Activated CD4-positive, alpha-beta T cell treated with anti-CD3 and anti-CD28 coated beads, Interleukin-2, amount 50 U/mL, for 1 hour (primary cell): ENCODE results near the gene ELMOD1.
A peak's percentile ranks its signal among the peaks of the same experiment; 100 is the strongest.
"Not testable (repeated sequence)": the region's sequence is repeated elsewhere in the genome, so short reads cannot be mapped to it uniquely, and the experiment has no call there.

Experiments used
- DNase-seq: peaks from one replicate; pipeline ENCODE4 v3.0.0-alpha.2; 2020

Gene ELMOD1

GRCh38 chr11:107590460-107591377 lies at the start of gene ELMOD1:
Gene ELMOD1, plus strand, starts transcription at chr11:107591147. Its CDS starts 27,043 bp downstream, at chr11:107618190.
- peak; percentile 8 for DNase-seq

- DNase-seq, result no peak
Observed at GRCh38 chr11:107545101-107545514, 45.8 kb upstream of the ELMOD1 start.

GRCh38 chr11:107547961-107548360 lies 43.0 kb upstream of the ELMOD1 start:
- DNase-seq, result no peak

- DNase-seq, result peak; percentile 13
Observed at GRCh38 chr11:107549253-107549953, 41.5 kb upstream of the ELMOD1 start.

- DNase-seq, result no peak
Observed at GRCh38 chr11:107549954-107550285, 41.0 kb upstream of the ELMOD1 start.

GRCh38 chr11:107550304-107550703 lies 40.6 kb upstream of the ELMOD1 start:
- DNase-seq, result no peak

- no peak for DNase-seq
Observed at GRCh38 chr11:107561688-107562087, 29.3 kb upstream of the ELMOD1 start.

- no peak for DNase-seq
Observed at GRCh38 chr11:107562647-107563208, 28.2 kb upstream of the ELMOD1 start.

- DNase-seq, result peak; percentile 31
Observed at GRCh38 chr11:107563702-107564101, 27.2 kb upstream of the ELMOD1 start.

- DNase-seq, result no peak
Observed at GRCh38 chr11:107564877-107565218, 26.1 kb upstream of the ELMOD1 start.

GRCh38 chr11:107565219-107565937 lies 25.6 kb upstream of the ELMOD1 start, which contains the start of gene ALKBH8:
Gene ALKBH8, minus strand, starts transcription at chr11:107565735. Its CDS starts 4,842 bp downstream, at chr11:107560893.
- DNase-seq, result peak; percentile 75

GRCh38 chr11:107565955-107566501 lies 24.9 kb upstream of the ELMOD1 start:
- DNase-seq, result not testable (repeated sequence)

- DNase-seq, result no peak
Observed at GRCh38 chr11:107566569-107566968, 24.4 kb upstream of the ELMOD1 start.

- no peak for DNase-seq
Observed at GRCh38 chr11:107567739-107568335, 23.1 kb upstream of the ELMOD1 start.

GRCh38 chr11:107570015-107570414 lies 20.9 kb upstream of the ELMOD1 start:
- no peak for DNase-seq

- no peak for DNase-seq
Observed at GRCh38 chr11:107573438-107573837, 17.5 kb upstream of the ELMOD1 start.

- peak; percentile 51 for DNase-seq
Observed at GRCh38 chr11:107576497-107577345, 14.2 kb upstream of the ELMOD1 start.

- no peak for DNase-seq
Observed at GRCh38 chr11:107577346-107577711, 13.6 kb upstream of the ELMOD1 start.

GRCh38 chr11:107579169-107579568 lies 11.8 kb upstream of the ELMOD1 start:
- DNase-seq, result not testable (repeated sequence)

GRCh38 chr11:107581147-107581546 lies 9.8 kb upstream of the ELMOD1 start:
- no peak for DNase-seq

GRCh38 chr11:107583629-107584195 lies 7.2 kb upstream of the ELMOD1 start:
- no peak for DNase-seq
